COLO829 (cell line): ENCODE results near the gene TBXA2R.
"Not testable (repeated sequence)": the region's sequence is repeated elsewhere in the genome, so short reads cannot be mapped to it uniquely, and the experiment has no call there.

Experiments
- DNase-seq: peaks from one replicate; pipeline ENCODE4 v3.0.0; 2012; ENCODE audit warnings: low spot score

Gene TBXA2R

DNA sequence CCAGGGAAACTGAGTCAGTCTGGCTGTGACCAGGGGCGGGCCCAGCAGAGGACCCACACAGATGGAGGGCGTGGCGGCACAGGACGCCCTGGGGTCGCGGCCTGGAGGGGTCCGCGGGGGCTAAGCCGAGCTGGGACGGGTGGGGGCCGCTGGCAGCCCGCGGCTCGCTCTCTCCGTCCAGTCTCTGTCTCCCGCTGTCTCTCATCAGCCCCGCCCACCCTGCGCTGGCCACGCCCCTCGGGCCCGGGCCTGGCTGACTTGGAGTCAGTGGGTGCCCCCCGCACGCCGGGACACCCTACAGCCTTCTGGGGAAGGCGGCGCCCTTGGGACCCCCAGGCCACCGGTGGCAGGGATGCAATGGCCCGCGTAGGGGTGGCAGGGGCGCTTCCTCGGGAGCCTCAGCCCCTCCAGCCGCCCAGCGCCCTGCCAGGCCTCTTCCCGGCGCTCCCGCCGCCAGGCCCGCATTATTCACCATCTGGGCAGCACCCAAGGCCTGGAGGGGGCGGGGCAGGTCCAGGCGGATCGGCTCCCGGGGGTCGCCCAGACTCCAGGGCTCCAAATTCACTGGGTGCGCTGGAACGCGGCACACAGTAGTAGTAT, at the start of gene TBXA2R:
Gene TBXA2R (minus strand): TSS at position 186 of the 600 bp plus-strand sequence. CDS start 6,241 bp downstream, outside the sequence.
- peak; percentile 72 for DNase-seq

DNA sequence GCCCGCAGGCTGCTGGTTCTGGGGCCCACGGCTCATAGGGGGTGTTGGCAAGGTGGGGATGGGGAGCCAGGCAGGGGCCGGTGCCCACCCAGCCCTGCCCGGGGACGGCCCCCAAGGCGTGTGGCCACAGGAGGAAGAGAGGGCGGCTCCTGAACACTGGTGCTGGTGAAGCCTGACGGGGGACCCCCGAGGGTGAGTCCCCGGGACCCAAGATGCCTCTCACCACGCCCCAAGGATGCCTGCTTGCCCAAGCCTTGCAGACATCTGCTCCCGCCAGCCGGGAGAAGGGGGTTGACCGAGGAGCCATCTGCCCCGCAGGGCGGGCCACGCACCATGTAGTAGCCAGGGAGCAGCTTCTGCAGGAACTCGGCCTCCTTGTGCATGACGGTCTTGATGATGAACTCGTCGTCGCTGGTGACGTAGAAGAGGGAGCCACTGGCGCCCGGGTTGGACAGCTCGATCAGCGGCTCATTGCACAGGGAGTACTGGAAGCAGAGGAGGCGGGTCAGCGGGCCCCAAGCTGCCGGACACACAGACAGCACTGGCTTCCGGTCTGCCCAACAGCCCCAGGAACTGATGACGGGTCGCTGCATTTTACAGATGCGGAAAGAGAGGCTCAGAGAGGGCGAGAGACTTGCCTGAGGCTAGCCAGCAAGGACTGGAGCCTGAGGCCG, 49.5 kb upstream of the TBXA2R start:
- DNase-seq, result no peak

DNA sequence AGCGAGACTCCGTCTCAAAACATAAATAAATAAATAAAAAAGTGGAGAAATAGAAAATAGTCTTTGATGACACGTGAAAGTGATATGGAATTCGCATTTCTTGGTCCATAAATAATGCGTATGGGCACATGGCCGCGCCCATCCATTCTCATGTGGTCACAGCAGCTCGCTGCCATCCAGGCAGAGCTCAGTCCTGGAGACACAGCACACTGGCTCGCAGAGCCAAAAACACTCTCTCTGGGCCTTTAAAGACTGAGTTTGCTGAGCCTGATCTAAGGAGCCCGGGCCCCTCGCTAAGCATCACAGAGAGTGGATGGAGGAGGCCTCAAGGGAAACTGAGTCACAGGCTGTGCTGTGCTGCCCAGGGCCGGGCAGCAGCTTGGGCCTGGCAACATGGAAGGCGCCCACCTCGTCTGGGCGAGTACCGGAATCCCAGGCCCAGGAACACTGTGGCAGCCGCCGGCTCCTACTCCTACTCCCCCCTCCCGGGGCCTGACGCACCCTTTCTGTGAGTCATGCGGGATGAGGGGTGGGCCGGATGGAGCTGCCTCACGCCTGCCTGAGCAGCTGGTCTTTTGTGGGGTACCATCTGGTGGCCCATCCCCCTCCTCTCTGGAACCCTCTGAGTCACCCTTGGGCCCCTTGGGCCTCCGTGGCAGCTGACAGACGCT, 48.9 kb upstream of the TBXA2R start:
- no peak for DNase-seq

DNA sequence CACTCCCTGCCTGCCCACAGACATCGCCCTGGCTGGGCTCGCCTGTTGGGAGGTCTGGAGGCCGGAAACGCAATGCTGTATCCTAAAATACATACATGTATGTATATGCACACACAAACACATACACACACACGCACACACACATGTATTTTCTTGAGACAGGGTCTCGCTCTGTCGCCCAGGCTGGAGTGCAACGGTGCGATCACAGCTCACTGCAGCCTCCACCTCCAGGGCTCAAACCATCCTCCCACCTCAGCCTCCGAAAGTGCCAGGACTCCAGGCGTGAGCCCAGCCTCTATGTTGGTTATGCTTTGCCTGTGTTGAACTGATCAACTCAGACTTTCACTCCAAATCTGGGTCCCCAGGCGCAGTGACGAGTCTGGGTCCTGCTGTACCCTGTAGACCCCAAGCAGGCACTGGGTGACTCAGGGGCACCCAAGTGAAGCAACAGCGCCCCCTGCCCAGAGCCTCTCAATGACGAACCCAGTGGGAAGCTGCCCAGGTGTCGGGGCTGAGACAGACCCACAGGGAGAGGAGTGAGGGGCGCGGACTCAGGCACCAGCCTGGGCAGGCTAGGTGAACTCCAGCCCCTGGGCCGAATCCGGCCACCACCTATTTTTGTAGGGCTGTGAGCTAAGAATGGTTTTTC, 47.3 kb upstream of the TBXA2R start:
- DNase-seq, result no peak

GRCh38 chr19:3653081-3653795, 46.6 kb upstream of the TBXA2R start:
- no peak for DNase-seq

- no peak for DNase-seq
These were observed 45.7 kb upstream of the TBXA2R start for GRCh38 chr19:3652422-3652821.

GRCh38 chr19:3651684-3652083, 45.0 kb upstream of the TBXA2R start:
- no peak for DNase-seq

DNA sequence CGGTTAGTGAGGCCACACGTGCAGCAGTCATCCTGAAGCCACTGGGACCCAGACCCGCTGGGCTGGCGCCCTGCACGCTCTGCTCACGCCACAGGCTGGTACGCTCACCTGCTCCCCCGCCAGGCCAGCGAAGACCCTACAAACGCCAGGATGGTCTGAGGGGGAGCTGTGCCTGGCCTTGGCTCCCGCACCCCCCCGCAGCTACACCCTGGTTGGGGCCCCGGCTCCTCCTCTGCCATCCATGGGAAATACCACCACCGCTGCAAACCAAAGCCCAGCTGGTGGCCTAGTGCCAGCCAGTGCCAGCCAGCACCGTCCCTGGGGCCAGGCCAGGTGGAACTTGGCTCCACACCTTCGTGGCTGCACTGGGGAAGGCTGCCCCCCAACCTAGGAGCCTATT, 43.2 kb upstream of the TBXA2R start:
- no peak for DNase-seq

DNA sequence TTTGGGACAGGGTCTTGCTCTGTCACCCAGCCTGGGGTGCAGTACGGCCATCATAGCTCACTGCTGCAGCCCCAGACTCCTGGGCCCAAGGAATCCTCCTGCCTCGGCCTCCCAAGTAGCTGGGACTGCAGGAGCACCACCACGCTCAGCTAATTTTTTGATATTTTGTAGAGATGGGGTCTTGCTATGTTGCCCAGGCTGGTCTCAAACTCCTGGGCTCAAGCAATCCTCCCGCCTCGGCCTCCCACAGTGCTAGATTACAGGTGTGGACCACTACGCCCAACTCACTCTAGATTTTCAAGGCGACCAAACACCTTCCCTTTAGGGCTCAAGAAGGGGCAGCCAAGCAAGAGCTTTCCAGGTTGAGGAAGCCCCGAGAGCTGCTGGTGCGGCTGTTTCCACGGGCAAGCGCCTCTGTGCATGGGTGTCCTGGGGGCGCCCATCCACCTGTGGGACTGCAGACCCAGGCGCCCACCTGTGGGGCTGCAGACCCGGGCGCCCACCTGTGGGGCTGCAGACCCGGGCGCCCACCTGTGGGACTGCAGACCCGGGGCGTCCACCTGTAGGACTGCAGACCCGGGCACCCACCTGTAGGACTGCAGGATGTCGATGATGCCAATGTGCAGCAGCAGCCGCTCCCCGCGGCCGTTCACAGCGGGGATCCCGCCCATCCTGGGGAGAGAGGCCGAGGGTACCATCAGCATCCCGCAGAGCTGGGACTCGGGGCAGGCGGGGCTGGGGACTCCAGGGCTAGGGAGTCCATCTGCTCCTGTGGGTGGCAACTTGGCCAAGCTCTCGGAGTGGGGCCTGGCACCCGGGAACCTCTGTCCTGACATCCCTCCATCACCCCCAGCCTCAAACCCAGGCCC, 41.6 kb upstream of the TBXA2R start:
- no peak for DNase-seq

DNA sequence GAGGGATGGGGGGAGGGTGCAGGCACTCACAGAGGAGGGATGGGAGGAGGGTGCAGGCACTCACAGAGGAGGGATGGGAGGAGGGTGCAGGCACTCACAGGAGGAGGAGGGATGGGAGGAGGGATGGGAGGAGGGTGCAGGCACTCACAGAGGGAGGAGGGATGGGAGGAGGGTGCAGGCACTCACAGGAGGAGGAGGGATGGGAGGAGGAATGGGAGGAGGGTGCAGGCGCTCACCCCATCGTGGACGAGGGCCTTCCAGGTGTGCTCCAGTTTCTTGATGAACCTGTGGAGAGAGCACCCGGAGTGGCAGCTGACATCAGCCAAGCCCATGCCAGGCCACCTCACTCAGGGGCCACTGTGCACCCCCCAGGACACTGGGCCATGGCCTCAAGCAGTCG, 40.4 kb upstream of the TBXA2R start:
- not testable (repeated sequence) for DNase-seq

DNA sequence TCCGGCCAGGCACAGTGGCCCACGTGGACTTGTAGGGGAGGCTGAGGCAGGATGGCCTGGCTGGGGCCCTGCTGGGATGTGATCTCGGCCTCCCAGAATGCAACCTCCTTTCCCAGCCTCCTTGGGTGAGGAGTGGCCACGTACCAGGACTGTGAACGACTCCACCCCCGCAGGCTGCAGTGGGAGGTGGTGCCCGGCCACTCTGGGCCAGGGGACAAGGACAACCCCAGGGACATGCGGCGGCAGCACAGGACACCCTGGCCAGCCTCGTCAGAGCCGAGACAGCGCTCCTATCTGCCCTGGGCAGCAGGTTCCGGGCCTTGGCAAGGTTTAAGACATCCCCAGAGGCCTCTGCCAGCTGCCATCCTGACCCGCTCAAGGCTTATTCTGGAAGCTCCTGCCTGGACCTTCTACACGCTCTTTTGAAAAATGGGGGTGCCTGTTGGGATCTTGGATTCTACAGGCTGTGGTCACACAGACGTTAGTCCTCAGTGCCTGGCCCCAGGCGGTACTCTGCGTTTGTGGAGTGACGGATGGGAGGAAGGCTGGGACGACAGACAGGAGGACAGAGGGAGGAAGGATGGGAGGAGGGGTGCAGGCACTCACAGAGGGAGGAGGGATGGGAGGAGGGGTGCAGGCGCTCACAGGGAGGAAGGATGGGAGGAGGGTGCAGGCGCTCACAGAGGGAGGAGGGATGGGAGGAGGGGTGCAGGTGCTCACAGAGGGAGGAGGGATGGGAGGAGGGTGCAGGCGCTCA, 39.8 kb upstream of the TBXA2R start:
- DNase-seq, result no peak

- DNase-seq, result no peak
These were observed 39.1 kb upstream of the TBXA2R start for GRCh38 chr19:3645726-3646125.

DNA sequence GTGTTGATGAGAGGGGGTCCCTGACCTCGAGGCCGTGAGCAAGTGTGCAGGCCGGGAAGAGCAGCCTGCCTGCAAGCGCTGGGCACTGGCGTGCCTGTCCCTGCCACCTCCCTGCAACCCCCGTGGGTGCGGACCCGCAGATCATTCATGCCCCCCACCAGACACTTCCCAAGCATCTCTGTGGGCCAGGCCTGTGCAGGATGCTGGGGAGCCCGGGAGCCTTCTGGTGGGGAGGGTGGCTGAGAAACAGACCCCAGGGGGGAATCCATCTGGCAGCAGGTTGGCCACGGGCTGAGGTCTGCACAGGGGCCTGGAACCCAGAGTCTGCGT, 38.4 kb upstream of the TBXA2R start:
- no peak for DNase-seq

DNA sequence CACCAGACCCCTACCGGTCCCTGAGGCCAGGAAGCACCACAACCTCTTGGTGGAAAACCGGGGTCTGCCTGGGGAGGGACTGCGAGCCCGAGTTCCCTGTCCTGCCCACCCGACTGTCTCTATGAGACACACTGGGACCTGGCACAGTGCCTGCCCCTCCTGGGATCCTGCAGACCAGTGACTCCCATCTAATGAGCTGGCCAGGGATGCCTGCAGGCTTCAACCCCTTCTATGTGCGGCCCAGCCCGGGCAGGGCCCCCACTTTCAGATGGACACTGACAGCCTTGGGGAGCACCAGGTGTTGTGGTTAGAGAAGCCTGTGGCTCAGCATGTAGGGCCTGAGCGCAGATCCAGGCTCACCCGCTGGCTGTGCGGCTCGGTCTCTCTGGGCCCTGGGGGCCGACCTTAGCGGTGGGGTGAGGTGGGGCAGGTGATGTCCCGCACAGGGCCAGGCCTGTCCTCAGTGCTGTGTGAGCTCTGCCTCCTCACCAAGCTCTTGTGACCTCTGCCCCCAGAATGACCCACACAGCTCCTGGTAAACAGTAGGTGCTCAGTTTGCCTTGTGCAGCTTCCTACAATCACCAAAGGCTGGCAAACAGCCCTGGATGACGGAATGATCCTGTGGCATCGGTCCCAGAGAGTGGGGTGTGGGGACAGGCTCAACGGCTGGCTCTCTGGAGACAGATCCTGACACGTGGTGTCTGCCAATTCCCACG, 37.8 kb upstream of the TBXA2R start:
- no peak for DNase-seq

- no peak for DNase-seq
These were observed 37.1 kb upstream of the TBXA2R start for GRCh38 chr19:3643674-3644313.

DNA sequence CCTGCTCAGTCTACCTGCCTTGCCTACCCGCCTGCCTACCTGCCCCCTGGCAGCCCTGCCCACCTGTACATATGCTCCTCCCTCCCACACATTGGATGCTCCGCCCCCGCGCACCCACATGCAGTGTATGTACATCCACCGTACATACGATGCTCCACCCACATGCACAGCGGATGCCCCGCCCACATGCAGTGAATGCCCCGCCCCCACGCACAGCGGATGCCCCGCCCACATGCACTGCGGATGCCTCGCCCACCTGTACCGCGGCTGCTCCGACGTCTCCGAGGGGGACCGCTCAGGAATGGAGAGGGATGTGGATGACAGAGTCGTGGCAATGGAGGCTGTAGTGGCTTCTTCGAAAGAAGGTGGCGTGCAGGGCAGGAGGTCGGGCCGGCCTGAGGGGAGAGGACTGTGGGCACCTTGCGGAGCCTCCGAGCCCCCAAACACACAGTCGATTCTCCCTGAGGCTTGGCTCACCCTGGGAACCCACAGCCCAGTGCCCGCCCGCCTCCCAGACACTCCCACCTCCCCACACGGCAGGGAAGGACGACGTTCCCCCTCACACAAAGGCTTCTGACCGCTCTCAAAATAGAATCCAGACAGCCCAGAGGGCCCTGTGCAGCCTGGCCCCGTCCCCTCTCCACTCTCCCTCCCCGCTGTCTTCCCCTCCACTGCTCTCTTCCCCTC, 36.5 kb upstream of the TBXA2R start:
- peak; percentile 20 for DNase-seq

GRCh38 chr19:3642296-3642695, 35.6 kb upstream of the TBXA2R start:
- no peak for DNase-seq

DNA sequence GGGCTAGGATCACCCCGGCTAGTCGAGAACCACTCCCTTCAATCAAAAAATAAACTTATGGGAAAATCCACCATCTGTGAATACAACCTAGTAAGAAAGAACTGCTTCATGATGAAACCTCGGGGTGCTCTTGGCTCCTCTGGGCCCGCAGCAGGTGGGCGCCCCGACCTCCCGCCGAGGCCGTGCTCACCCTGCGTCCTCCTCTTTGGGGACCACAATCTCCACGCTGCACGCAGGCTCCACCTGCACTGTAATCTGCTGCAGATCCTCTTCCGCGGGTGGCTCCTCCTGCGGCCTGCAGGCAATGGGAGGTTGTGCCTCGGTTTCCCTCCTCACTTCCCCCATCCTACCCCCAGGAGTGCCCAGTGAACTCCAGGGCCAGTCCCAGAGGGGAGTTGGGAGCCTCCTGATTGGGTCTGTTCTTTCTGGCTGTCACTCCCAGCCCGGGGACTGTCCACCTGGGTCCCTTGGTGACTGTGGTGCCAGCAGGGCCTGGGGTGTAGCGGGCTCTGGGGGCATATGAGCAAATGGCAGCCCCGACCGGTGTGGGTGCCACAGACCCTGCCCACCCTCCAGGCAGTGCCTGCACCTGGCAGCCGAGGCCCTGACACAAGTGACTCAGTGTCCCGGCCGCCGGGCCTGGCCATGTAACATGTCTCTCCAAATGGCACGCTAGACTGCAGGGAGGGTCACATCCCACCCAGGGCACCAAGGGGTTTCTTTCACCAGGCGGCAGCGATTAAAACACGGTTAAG, 35.0 kb upstream of the TBXA2R start:
- no peak for DNase-seq
